Inflammatory macrophage (primary cell): ENCODE results near the gene FBN1.

Source experiments
- DNase-seq, 2 donors: peaks; one replicate each; pipeline ENCODE4 v3.0.0-alpha.2; 2020 to 2022

The FBN1 gene

DNA sequence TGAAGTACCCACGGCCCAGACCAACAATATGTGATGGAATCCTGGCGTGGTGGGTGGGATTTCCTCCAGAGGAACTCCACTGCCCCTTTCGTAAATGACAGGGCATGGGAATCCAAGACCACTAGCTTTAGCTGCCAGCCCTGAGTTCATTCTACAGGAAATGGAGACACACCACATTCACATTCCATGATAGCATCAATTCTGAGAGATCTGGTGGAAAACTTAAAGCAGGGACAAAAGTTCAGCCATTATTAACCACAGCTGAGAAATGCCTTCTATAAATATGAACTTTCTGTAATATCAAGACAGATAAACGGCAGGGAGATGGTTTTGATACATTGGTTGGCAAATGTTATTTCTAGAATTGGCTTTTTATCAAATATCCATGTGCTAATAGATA is 98.2 kb downstream of the FBN1 start:
- no peak for DNase-seq

GRCh38 chr15:48546296-48546695 is 99.2 kb downstream of the FBN1 start:
- no peak for DNase-seq

DNA sequence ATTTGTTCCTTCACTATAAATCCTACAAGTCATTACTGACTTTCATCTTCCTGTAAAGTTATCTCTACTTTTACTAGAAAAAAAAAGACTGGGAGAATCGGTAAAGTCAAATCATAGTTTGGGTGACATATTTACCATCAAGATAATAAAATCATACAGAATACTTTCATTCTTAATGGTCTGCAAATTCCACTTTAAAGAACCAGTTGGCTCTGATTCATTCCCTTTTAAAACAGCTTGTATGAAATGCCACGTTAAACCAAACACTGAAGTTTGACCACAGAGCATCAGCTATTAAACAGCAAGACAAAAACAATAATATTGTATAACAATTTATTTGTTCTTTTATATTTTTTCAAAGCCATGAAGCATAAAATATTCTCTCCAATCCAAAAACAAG is 100.7 kb downstream of the FBN1 start:
- no peak for DNase-seq

- DNase-seq = no peak
Observed at GRCh38 chr15:48541341-48542278, 103.9 kb downstream of the FBN1 start.

DNA sequence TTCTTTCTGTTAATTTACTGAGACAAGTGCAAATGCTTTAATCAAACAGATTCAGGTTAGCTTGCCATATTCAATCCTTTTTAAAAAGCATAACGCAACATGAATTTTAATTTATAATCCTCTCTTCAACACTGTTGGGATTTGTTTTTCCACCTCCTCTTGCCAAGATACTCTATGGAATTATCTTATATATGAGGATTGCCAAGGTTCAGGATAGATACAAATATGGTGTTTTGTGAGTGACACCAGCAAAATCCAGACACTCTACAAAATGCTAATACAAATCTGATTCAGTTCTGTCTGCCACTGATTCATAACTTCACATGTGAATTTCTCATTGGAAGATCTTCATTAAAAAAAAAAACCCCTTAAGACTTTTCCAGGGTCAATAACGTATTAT is 104.8 kb downstream of the FBN1 start:
- DNase-seq = no peak

- DNase-seq = no peak
Observed at GRCh38 chr15:48538941-48539340, 106.6 kb downstream of the FBN1 start.

GRCh38 chr15:48537271-48538113 is 108.0 kb downstream of the FBN1 start:
- DNase-seq = no peak

DNA sequence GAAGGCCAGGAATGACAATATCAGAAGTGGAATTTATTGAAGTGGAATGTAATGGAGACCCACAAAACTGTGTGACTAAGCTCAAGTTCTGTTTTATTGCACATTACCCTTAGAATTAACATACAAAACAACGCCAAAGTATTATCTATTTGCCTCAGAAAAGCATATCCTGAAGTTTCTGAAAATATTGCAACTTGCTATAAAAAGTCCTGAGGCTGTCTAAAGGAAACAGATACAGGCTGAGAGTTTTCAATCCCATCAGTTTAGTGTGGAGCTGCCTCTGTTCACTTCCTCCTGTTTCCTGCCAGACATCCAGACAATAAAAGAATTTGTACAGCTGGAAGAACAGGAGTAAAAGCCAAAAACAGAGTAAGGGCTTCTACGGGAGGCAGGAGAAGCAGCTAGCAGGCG is 108.8 kb downstream of the FBN1 start:
- no peak for DNase-seq

- no peak for DNase-seq
Observed at GRCh38 chr15:48533982-48534381, 111.5 kb downstream of the FBN1 start.

DNA sequence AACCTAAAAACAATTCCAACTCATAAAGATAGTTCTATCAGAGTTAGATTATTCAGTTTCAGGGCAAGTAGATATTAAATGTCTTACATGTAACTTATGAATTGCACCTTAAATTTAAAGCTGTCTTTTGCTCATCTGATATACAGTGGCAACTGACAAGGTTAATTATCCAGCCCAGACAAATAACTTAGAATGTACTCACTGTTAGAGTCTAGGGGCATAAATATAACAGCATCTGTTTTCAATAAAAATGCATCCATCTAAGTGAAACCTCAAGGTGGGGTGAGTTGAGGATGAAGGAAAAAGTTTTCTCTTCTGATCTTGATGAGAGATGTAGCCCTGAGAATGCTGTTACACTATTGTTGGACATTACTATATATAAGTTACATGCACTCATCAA is 112.6 kb downstream of the FBN1 start:
- DNase-seq = no peak

DNA sequence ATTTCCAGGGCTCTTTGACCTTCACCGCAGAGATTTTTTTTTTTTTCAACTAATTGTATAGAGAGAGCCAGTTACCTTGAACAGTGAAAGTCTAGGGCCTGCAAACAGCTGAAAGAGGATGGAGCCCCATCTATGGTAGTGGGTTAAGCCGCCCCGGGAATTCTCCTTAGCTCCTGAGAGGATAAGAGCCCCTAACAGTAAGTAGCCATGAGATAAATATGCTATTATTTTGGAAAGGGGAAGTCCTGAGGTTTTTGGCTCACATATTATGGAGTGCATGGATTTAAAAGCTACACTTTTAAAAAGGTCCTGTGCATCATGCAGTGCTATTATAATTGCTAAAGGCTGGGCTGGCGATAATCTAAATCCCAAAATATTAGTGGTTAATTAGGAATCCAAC is 115.0 kb downstream of the FBN1 start:
- no peak for DNase-seq

- no peak for DNase-seq
Observed at GRCh38 chr15:48528921-48529320, 116.6 kb downstream of the FBN1 start.

DNA sequence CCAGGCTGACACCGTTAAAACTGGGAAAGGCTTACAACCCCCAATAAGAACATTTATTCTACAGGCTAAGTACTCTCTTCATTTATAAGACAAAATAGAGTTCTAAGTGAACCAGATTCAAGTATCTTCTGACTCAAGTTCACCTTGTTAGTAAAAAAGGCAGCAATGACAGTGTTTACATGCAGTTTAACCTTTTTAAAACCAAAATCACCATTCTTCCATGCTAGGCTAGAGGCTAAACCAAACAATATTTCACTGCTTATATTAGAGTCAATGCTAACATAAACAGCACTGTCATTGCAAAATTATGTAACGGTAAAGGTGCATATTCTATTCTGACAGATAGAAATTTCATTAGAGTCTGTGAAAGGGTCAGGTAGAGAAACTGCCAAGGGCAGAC is 118.0 kb downstream of the FBN1 start:
- DNase-seq = no peak

DNA sequence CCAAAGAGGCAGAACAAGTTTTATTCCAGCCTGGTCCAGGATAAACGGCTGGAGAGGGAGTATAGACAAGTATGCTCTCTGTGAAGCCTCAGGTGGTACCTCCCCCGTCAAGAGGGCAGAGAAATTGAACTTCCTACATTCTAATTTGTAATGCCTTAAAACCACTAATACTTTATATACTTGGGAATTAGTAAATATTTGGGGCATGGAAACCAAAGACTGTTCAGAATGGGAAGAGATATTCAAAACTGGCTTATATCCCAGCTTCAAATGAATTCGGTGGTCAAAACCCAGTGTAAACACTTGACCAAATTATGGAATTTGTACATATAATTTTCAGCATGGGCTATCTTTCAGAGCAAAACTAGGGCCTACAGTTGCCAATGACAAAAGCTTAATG is 122.6 kb downstream of the FBN1 start:
- no peak for DNase-seq

DNA sequence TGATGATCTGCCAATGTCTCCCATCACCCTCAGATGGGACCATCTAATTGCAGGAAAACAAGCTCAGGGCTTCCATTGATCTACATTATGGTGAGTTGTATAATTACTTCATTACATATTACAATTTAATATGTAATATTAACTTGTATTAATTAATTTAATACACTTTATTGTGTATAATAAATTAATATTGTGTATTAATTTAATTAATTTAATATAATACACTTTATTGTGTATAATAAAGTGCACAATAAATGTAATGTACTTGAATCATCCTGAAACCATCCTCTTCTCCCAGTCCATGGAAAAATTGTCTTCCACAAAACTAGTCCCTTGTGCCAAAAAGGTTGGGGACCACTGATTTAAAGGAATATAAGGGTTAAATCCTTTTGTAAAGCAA is 123.4 kb downstream of the FBN1 start:
- DNase-seq = no peak

DNA sequence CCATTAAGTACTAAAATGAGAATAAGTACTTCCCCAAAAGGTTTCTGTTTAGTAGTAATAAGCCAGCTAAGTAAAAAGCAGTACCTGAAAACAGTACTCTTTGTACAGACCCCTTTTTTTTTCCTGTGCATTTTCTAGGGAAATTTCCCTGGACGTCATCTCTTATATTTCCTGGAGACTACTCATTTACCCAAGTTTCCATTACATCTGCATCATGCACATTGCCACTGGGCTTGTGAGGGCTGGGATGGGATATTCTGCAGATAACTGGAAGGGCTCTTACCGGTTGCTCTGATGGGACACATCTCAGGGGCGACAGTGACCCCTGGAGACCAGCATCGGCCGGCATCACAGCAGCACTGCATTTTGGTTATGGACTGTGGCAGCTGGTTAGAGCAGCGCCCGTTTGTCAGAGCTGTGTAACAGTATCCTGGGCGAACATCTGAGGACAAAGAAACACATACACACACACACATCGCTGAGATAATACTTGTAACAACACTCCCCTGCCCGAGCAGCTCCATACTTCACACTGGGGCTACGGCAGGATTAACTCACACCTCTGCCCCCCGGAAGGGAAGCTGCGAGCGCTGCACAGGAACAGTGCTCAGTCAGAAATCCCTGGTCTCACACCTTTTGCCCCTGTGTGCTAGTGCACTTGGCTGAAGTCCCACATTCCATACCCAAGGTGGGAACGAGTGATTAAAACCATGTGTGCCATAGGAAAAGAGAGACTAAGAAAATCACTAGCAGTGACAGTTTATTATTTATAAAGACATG is 124.9 kb downstream of the FBN1 start:
- DNase-seq = no peak

- no peak for DNase-seq
Observed at GRCh38 chr15:48516121-48516520, 129.4 kb downstream of the FBN1 start.

DNA sequence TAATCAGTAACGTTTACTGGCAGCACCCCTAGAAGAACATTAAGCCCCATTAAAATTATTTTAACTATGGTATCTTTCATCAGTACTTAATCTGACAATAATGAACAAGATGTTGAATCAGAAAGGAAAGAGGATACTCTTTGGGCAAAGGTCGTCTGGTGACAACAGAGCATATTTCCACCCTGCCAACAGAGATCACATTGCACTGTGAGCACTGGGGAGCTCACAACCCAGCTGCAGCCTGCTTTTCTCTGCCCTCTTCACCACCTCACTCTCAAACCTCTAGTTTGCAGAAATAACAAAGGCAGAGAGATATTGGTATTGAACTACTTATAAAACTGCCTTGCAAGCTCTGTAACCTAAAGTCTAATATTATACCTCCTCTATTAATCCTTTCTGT is 130.0 kb downstream of the FBN1 start:
- DNase-seq = no peak

- no peak for DNase-seq
Observed at GRCh38 chr15:48514103-48514816, 131.2 kb downstream of the FBN1 start.

GRCh38 chr15:48510976-48511375 is 134.5 kb downstream of the FBN1 start:
- no peak for DNase-seq

GRCh38 chr15:48507416-48508065 is 138.0 kb downstream of the FBN1 start:
- peak; percentile 29 to 34 for DNase-seq

- DNase-seq = no peak
Observed at GRCh38 chr15:48505067-48505466, 140.4 kb downstream of the FBN1 start.
